ENCODE measurements around the gene ZNF410. TPM values are rescaled to one million over a fixed set of nuclear protein-coding genes. Genes with fewer than 3 reads are reported as not detected.

Gene ZNF410
- total RNA-seq, 1 experiment from 2014 or later, result 73.8 TPM

- Histone ChIP-seq H3K9ac (ENCODE audit: low read length) (no peak overlapping the region), H3K4me2 (ENCODE audit: low read depth, low read length, poor library complexity, severe bottlenecking) (no peak overlapping the region), H3K36me3 (ENCODE audit: insufficient read depth, low read length) (peaks cover 10% of the 10 kb centered on the region), H3K4me1 (ENCODE audit: low read length) (peaks cover 9% of the 10 kb centered on the region), H4K20me1 (ENCODE audit: insufficient read depth, low read depth, low read length) (no peaks in the 10 kb centered on the region), H3K27me3 (ENCODE audit: low read length) (no peaks in the 10 kb centered on the region), H3K4me3 (ENCODE audit: low read length) (no peak overlapping the region), H2AFZ (ENCODE audit: low read length) (no peak overlapping the region), H3K9me2 (replicated peaks; ENCODE audit: insufficient read depth, low read length) (no peaks in the 10 kb centered on the region), H3K27ac (ENCODE audit: low read length) (no peak overlapping the region), H3K79me2 (ENCODE audit: low read length) (no peaks in the 10 kb centered on the region), H3K9me3 (ENCODE audit: low read length) (no peaks in the 10 kb centered on the region)
- DNase-seq, result no peak
These were observed 86.8 kb downstream of the ZNF410 start for GRCh38 chr14:73973497-73973896.

- H3K9me3 ChIP-seq (ENCODE audit: low read length), result no peaks in the 10 kb centered on the region
- H2AFZ ChIP-seq (ENCODE audit: low read length), result no peak overlapping the region
- H3K4me1 ChIP-seq (ENCODE audit: low read length), result no peaks in the 10 kb centered on the region
- H4K20me1 ChIP-seq (ENCODE audit: insufficient read depth, low read depth, low read length), result no peaks in the 10 kb centered on the region
- no peaks in the 10 kb centered on the region for H3K9me2 ChIP-seq (replicated peaks; ENCODE audit: insufficient read depth, low read length)
- no peaks in the 10 kb centered on the region for H3K79me2 ChIP-seq (ENCODE audit: low read length)
- no peak overlapping the region for H3K27ac ChIP-seq (ENCODE audit: low read length)
- no peak for DNase-seq
- H3K27me3 ChIP-seq (ENCODE audit: low read length), result no peaks in the 10 kb centered on the region
- no peak overlapping the region for H3K4me3 ChIP-seq (ENCODE audit: low read length)
- H3K4me2 ChIP-seq (ENCODE audit: low read depth, low read length, poor library complexity, severe bottlenecking), result no peak overlapping the region
- H3K36me3 ChIP-seq (ENCODE audit: insufficient read depth, low read length), result peaks cover 7% of the 10 kb centered on the region; the same call in 1 of the 2 replicates
- H3K9ac ChIP-seq (ENCODE audit: low read length), result no peak overlapping the region
These were observed 89.5 kb downstream of the ZNF410 start for GRCh38 chr14:73976125-73976524.

DNA sequence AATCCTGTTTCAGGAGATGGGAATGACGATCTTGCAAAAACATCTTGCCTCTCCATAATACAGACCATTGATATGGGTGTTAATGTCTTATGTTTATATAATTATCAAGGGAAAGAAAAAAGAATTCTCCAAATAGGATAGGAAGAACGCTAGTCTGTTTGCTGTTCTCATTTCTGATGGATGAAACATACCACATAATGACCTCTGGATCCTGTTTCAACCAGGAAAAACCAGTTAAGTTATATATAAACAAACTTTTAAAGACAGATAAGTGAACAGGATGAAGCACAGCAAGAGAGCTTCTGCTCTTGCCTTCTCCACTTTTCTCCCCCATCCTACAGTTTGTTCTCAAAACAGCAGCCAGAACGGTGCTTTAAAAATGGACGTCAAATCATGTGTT is 91.2 kb downstream of the ZNF410 start:
- H3K9me2 ChIP-seq (replicated peaks; ENCODE audit: insufficient read depth, low read length), result no peaks in the 10 kb centered on the region
- H3K27ac ChIP-seq (ENCODE audit: low read length), result no peak overlapping the region
- H3K4me3 ChIP-seq (ENCODE audit: low read length), result no peak overlapping the region
- no peak overlapping the region for H2AFZ ChIP-seq (ENCODE audit: low read length)
- H3K9ac ChIP-seq (ENCODE audit: low read length), result no peak overlapping the region
- H4K20me1 ChIP-seq (ENCODE audit: insufficient read depth, low read depth, low read length), result no peaks in the 10 kb centered on the region
- no peak for DNase-seq
- H3K27me3 ChIP-seq (ENCODE audit: low read length), result no peaks in the 10 kb centered on the region
- H3K79me2 ChIP-seq (ENCODE audit: low read length), result no peaks in the 10 kb centered on the region
- H3K4me1 ChIP-seq (ENCODE audit: low read length), result no peaks in the 10 kb centered on the region
- no peaks in the 10 kb centered on the region for H3K9me3 ChIP-seq (ENCODE audit: low read length)
- H3K4me2 ChIP-seq (ENCODE audit: low read depth, low read length, poor library complexity, severe bottlenecking), result no peak overlapping the region
- peaks cover 7% of the 10 kb centered on the region; the same call in 1 of the 2 replicates for H3K36me3 ChIP-seq (ENCODE audit: insufficient read depth, low read length)

Small RNAs within 50 kb of the gene (small RNA-seq; reads per million reads assigned to genes)
- gene AC005520.4 (not detected), gene RF00019 (not detected)

Other genes starting within 250 kb of the ZNF410 start
- 7.6 and 11.7 TPM in 2 replicates for gene DNAL1, start 241.9 kb upstream of the ZNF410 start, total RNA-seq (2014; rRNA removed; shearing (Covaris generic); ENCODE audit: low replicate concordance)
- 7.4 and 7.7 TPM in 2 replicates for gene PNMA1, start 172.5 kb upstream of the ZNF410 start, total RNA-seq (2014; rRNA removed; shearing (Covaris generic); ENCODE audit: low replicate concordance)
- 10.0 and 11.3 TPM in 2 replicates for gene PTGR2, start 35.0 kb upstream of the ZNF410 start, total RNA-seq (2014; rRNA removed; shearing (Covaris generic); ENCODE audit: low replicate concordance)
- 4.1 and 5.8 TPM in 2 replicates for gene FAM161B, start 63.2 kb downstream of the ZNF410 start, total RNA-seq (2014; rRNA removed; shearing (Covaris generic); ENCODE audit: low replicate concordance)
- gene COQ6, start 63.4 kb downstream of the ZNF410 start, total RNA-seq (2014; rRNA removed; shearing (Covaris generic); ENCODE audit: low replicate concordance), result 45.2 and 48.8 TPM in 2 replicates
- 22.3 and 26.3 TPM in 2 replicates for gene ENTPD5, start 132.4 kb downstream of the ZNF410 start, total RNA-seq (2014; rRNA removed; shearing (Covaris generic); ENCODE audit: low replicate concordance)
- gene BBOF1, start 132.5 kb downstream of the ZNF410 start, total RNA-seq (2014; rRNA removed; shearing (Covaris generic); ENCODE audit: low replicate concordance), result 2.0 and 6.1 TPM in 2 replicates
- 24.2 and 43.0 TPM in 2 replicates for gene ALDH6A1, start 197.6 kb downstream of the ZNF410 start, total RNA-seq (2014; rRNA removed; shearing (Covaris generic); ENCODE audit: low replicate concordance)
- 17.1 and 34.0 TPM in 2 replicates for gene LIN52, start 198.1 kb downstream of the ZNF410 start, total RNA-seq (2014; rRNA removed; shearing (Covaris generic); ENCODE audit: low replicate concordance)

Measured in Karpas-422 (cell line).